GM23338 (cell line): Measurements from ENCODE around the gene CACNA2D3.

Experiments used
- CREB1 ChIP-seq: fragments of 250-450 bp; sonication (Bioruptor Pico); IDR thresholded peaks from 2 replicates; pipeline ENCODE4 v1.5.0; 2020; ENCODE audit warnings: low read depth, mild to moderate bottlenecking, moderate library complexity
- CTCF ChIP-seq, 2 experiments: fragments of 200-600 bp in 1 of 2; sonication (generic) in 1 of 2; conservative IDR thresholded peaks; 2 replicates each; pipeline versions ENCODE4 v1.5.1 to v1.6.1; 2016 to 2017; ENCODE audit warnings: antibody characterized with exemption in 2 of 2, low read depth in 2 of 2, mild to moderate bottlenecking in 2 of 2, moderate library complexity in 1 of 2
- EZH2 ChIP-seq: fragments of 200-600 bp; sonication (generic); IDR thresholded peaks from one replicate; pipeline ENCODE4 v1.8.0; 2017; ENCODE audit warnings: antibody characterized with exemption, mild to moderate bottlenecking, low read depth; ENCODE audit not compliant: unreplicated experiment
- POLR2AphosphoS5 ChIP-seq: IDR thresholded peaks from 2 replicates; pipeline ENCODE4 v1.6.1; 2016; ENCODE audit warnings: antibody characterized with exemption, low read depth
- REST ChIP-seq: IDR thresholded peaks from one replicate; pipeline ENCODE4 v1.6.1; 2018; ENCODE audit warnings: antibody characterized with exemption; ENCODE audit not compliant: unreplicated experiment

GRCh38 chr3:54517424-54517823, 395.1 kb downstream of the CACNA2D3 start:
- no peak for TF ChIP-seq CTCF (conservative IDR thresholded peaks at IDR 0.05; ENCODE audit: low read depth in 2 of 2)
- no peak for TF ChIP-seq EZH2
- no peak for TF ChIP-seq CREB1 (CRISPR knock-in tag)
- TF ChIP-seq POLR2AphosphoS5: no peak
- TF ChIP-seq REST: no peak
